Endodermal cell (in vitro differentiated cells): Measurements from ENCODE around the gene DENND1A. TPM values are rescaled to one million over a fixed set of nuclear protein-coding genes. Genes with fewer than 3 reads are reported as not detected.

Experiments used
- DNase-seq: peaks from one replicate; pipeline ENCODE4 v3.0.0-alpha.2; 2017
- H3K27ac ChIP-seq: 2 replicates; pipeline ENCODE4 v1.5.1; 2013; ENCODE audit warnings: mild to moderate bottlenecking, low read depth, low read length, moderate library complexity
- H3K27me3 ChIP-seq: 2 replicates; pipeline ENCODE4 v1.6.1; 2013; ENCODE audit warnings: mild to moderate bottlenecking, low read length, moderate library complexity; ENCODE audit not compliant: insufficient read depth, control insufficient read depth, poor library complexity, severe bottlenecking
- H3K36me3 ChIP-seq: 2 replicates; pipeline ENCODE4 v1.7.0; 2013; ENCODE audit warnings: mild to moderate bottlenecking, low read length, moderate library complexity; ENCODE audit not compliant: control insufficient read depth, insufficient read depth
- H3K4me1 ChIP-seq: one replicate; pipeline ENCODE4 v1.7.0; 2013; ENCODE audit warnings: low read length; ENCODE audit not compliant: control insufficient read depth, insufficient read depth
- H3K4me3 ChIP-seq: 2 replicates; pipeline ENCODE4 v1.5.1; 2013; ENCODE audit warnings: mild to moderate bottlenecking, low read length, moderate library complexity
- H3K9ac ChIP-seq: 2 replicates; pipeline ENCODE4 v1.6.1; 2013; ENCODE audit warnings: mild to moderate bottlenecking, low read length, moderate library complexity; ENCODE audit not compliant: poor library complexity, severe bottlenecking; ENCODE audit errors: extremely low read depth
- H3K9me3 ChIP-seq: 2 replicates; pipeline ENCODE4 v1.6.1; 2013; ENCODE audit warnings: mild to moderate bottlenecking, low read length, moderate library complexity; ENCODE audit not compliant: control insufficient read depth
- H3K27ac Mint-ChIP-seq: 2 replicates; pipeline ENCODE4 v1.8.0; 2020; ENCODE audit warnings: mixed read lengths
- H3K27me3 Mint-ChIP-seq: 2 replicates; pipeline ENCODE4 v1.8.0; 2021; ENCODE audit warnings: mild to moderate bottlenecking, mixed read lengths; ENCODE audit not compliant: insufficient read depth
- H3K36me3 Mint-ChIP-seq: 2 replicates; pipeline ENCODE4 v1.8.0; 2020; ENCODE audit warnings: low read depth, mixed read lengths
- H3K4me1 Mint-ChIP-seq: 2 replicates; pipeline ENCODE4 v1.8.0; 2020; ENCODE audit warnings: mixed read lengths
- H3K4me3 Mint-ChIP-seq: 2 replicates; pipeline ENCODE4 v1.8.0; 2020; ENCODE audit warnings: mild to moderate bottlenecking, moderate library complexity, mixed read lengths
- H3K9me3 Mint-ChIP-seq: 2 replicates; pipeline ENCODE4 v1.8.0; 2020; ENCODE audit warnings: mild to moderate bottlenecking, mixed read lengths
- CTCF ChIP-seq: fragments of 200-600 bp; sonication (generic); conservative IDR thresholded peaks from 2 replicates; pipeline ENCODE4 v1.5.0; 2021; ENCODE audit warnings: antibody characterized with exemption, mild to moderate bottlenecking
- WGBS, 2 experiments: methylation state at CpG; one replicate each; pipeline versions ENCODE4 v1.1.5 to v1.1.7; 2013; ENCODE audit warnings: missing lambda C conversion rate in 2 of 2, mixed read lengths in 1 of 2; ENCODE audit not compliant: insufficient coverage in 1 of 2, insufficient read length in 1 of 2; 5-methylcytosine and 5-hydroxymethylcytosine counted together
- total RNA-seq, 2 donors: library from RNA; stranded (reverse); fragmentation: NEBNext Ultra II Directional in 1 of 2; extraction: Animal tissue kit (Norgen Biotek cat#: 25700) in 1 of 2; gene quantifications; 2 replicates in 1 of 2; 3 replicates in 1 of 2; pipeline ENCODE4 v1.2.1, GENCODE V29; 2021

Gene DENND1A
- total RNA-seq, 2 donors from 2014 or later, result 29.5 to 38.4 TPM

- no peaks in the 10 kb centered on the region for H3K27me3 ChIP-seq
- no peak for DNase-seq
- H3K9ac ChIP-seq, result no peak overlapping the region
- no peak for TF ChIP-seq CTCF
- Mint-ChIP-seq H3K4me1 (peaks cover 1% of the 10 kb centered on the region), H3K4me3 (no peak overlapping the region), H3K9me3 (no peaks in the 10 kb centered on the region), H3K36me3 (no peaks in the 10 kb centered on the region), H3K27me3 (no peaks in the 10 kb centered on the region), H3K27ac (no peak overlapping the region)
- H3K36me3 ChIP-seq, result no peaks in the 10 kb centered on the region
- no peak overlapping the region for H3K27ac ChIP-seq
- H3K9me3 ChIP-seq, result no peaks in the 10 kb centered on the region
- no peak overlapping the region for H3K4me3 ChIP-seq
- 83 to 89% methylated on average over 2 of the region's 2 CpGs for WGBS, 2 experiments
- no peaks in the 10 kb centered on the region for H3K4me1 ChIP-seq
Measured at GRCh38 chr9:123509646-123510045, 420.3 kb downstream of the DENND1A start.

- Histone ChIP-seq H3K36me3 (no peaks in the 10 kb centered on the region), H3K4me1 (no peaks in the 10 kb centered on the region), H3K27ac (no peak overlapping the region), H3K9me3 (no peaks in the 10 kb centered on the region), H3K4me3 (no peak overlapping the region), H3K9ac (no peak overlapping the region), H3K27me3 (no peaks in the 10 kb centered on the region)
- DNase-seq, result no peak
- no peaks in the 10 kb centered on the region for H3K36me3 Mint-ChIP-seq
- WGBS, 2 experiments, result 92 to 94% methylated on average over 6 of the region's 6 CpGs
- H3K4me1 Mint-ChIP-seq, result peaks cover 1% of the 10 kb centered on the region
- no peak for TF ChIP-seq CTCF
- no peak overlapping the region for H3K4me3 Mint-ChIP-seq
- H3K27ac Mint-ChIP-seq, result no peak overlapping the region
- H3K9me3 Mint-ChIP-seq, result no peaks in the 10 kb centered on the region
- no peaks in the 10 kb centered on the region for H3K27me3 Mint-ChIP-seq
Measured at GRCh38 chr9:123508048-123508447, 421.9 kb downstream of the DENND1A start.

GRCh38 chr9:123505496-123505895, 424.4 kb downstream of the DENND1A start:
- H3K36me3 Mint-ChIP-seq, result no peaks in the 10 kb centered on the region

More at GRCh38 chr9:123505496-123505895, 424.4 kb downstream of the DENND1A start:
- H3K27me3 ChIP-seq, result no peaks in the 10 kb centered on the region
- H3K36me3 ChIP-seq, result no peaks in the 10 kb centered on the region
- H3K27ac Mint-ChIP-seq, result no peak overlapping the region
- H3K4me1 ChIP-seq, result no peaks in the 10 kb centered on the region
- no peak overlapping the region for H3K4me3 Mint-ChIP-seq
- no peaks in the 10 kb centered on the region for H3K9me3 ChIP-seq
- H3K4me1 Mint-ChIP-seq, result peaks cover 3% of the 10 kb centered on the region
- TF ChIP-seq CTCF, result no peak
- no peak overlapping the region for H3K27ac ChIP-seq
- no peak overlapping the region for H3K9ac ChIP-seq
- no peaks in the 10 kb centered on the region for H3K27me3 Mint-ChIP-seq
- no peak overlapping the region for H3K4me3 ChIP-seq
- 88 to 93% methylated on average over 3 to 7 of the region's 7 CpGs for WGBS, 2 experiments
- DNase-seq, result no peak
- no peaks in the 10 kb centered on the region for H3K9me3 Mint-ChIP-seq
